ENCODE data around the gene BBS9. TPM values are rescaled to one million over a fixed set of nuclear protein-coding genes. Genes with fewer than 3 reads are reported as not detected.

Gene BBS9
- total and polyA plus RNA-seq, 2 donors from 2014 or later: 9.0 to 23.4 TPM

- Histone ChIP-seq H3K4me1 (ENCODE audit: control insufficient read depth in 2 of 3, insufficient read depth in 2 of 3, low read depth in 1 of 3, low read length in 3 of 3) (no peaks in the 10 kb centered on the region), H3K9ac (ENCODE audit: low read length in 3 of 3) (no peak overlapping the region), H3K9me3 (ENCODE audit: control insufficient read depth in 2 of 3, insufficient read depth in 1 of 3, low read length in 3 of 3) (peaks cover 0 to 12% (median 0%) of the 10 kb centered on the region in 3 donors), H3K36me3 (ENCODE audit: control insufficient read depth in 2 of 3, insufficient read depth in 3 of 3, low read length in 3 of 3) (no peaks in the 10 kb centered on the region), H3K4me3 (ENCODE audit: low read length in 3 of 3) (no peak overlapping the region), H3K27ac (ENCODE audit: low read depth in 2 of 2, low read length in 2 of 2) (no peak overlapping the region), H3K27me3 (ENCODE audit: control insufficient read depth, insufficient read depth, low read length) (no peaks in the 10 kb centered on the region)
- FAIRE-seq: no peak
- intact Hi-C loops (cut with DNase I): no loop called here
- DNase-seq: no peak
- TF ChIP-seq, protein P1, sequence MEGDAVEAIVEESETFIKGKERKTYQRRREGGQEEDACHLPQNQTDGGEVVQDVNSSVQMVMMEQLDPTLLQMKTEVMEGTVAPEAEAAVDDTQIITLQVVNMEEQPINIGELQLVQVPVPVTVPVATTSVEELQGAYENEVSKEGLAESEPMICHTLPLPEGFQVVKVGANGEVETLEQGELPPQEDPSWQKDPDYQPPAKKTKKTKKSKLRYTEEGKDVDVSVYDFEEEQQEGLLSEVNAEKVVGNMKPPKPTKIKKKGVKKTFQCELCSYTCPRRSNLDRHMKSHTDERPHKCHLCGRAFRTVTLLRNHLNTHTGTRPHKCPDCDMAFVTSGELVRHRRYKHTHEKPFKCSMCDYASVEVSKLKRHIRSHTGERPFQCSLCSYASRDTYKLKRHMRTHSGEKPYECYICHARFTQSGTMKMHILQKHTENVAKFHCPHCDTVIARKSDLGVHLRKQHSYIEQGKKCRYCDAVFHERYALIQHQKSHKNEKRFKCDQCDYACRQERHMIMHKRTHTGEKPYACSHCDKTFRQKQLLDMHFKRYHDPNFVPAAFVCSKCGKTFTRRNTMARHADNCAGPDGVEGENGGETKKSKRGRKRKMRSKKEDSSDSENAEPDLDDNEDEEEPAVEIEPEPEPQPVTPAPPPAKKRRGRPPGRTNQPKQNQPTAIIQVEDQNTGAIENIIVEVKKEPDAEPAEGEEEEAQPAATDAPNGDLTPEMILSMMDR (IDR thresholded peaks at IDR 0.05; ENCODE audit: borderline replicate concordance, extremely low read depth, insufficient read depth): no peak
Measured at GRCh38 chr7:33287738-33288137, 158.4 kb downstream of the BBS9 start.

DNA sequence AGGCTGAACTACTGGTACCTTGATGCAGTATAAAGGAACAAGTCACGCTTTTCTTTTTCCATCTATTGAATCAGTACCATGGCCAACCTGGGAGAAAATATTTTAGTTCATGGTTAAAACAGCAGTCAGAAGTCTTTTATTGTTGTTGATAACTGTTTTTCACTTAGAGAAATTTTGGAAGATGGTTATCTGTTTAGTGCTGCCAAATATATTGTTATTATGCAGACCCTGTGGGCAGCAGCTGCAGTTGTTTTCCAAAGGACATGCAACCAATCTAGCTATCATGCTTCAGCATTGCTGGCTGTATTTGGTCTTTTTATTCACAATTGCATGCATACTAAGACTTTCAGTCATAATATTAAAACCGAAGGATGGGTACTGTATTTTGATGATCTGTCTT, 169.5 kb downstream of the BBS9 start:
- Histone ChIP-seq H3K36me3 (ENCODE audit: control insufficient read depth in 2 of 3, insufficient read depth in 3 of 3, low read length in 3 of 3) (no peaks in the 10 kb centered on the region), H3K9me3 (ENCODE audit: control insufficient read depth in 2 of 3, insufficient read depth in 1 of 3, low read length in 3 of 3) (no peaks in the 10 kb centered on the region), H3K27me3 (ENCODE audit: control insufficient read depth, insufficient read depth, low read length) (no peaks in the 10 kb centered on the region), H3K27ac (ENCODE audit: low read depth in 2 of 2, low read length in 2 of 2) (no peak overlapping the region), H3K4me1 (ENCODE audit: control insufficient read depth in 2 of 3, insufficient read depth in 2 of 3, low read depth in 1 of 3, low read length in 3 of 3) (no peaks in the 10 kb centered on the region), H3K9ac (ENCODE audit: low read length in 3 of 3) (no peak overlapping the region), H3K4me3 (ENCODE audit: low read length in 3 of 3) (no peak overlapping the region)
- FAIRE-seq: no peak
- TF ChIP-seq, protein P1 (IDR thresholded peaks at IDR 0.05; ENCODE audit: borderline replicate concordance, extremely low read depth, insufficient read depth): no peak
- DNase-seq: no peak
- intact Hi-C loops (cut with DNase I): no loop called here

- Histone ChIP-seq H3K9ac (ENCODE audit: low read length in 3 of 3) (no peak overlapping the region), H3K4me3 (ENCODE audit: low read length in 3 of 3) (no peak overlapping the region), H3K27ac (ENCODE audit: low read depth in 2 of 2, low read length in 2 of 2) (no peak overlapping the region), H3K36me3 (ENCODE audit: control insufficient read depth in 2 of 3, insufficient read depth in 3 of 3, low read length in 3 of 3) (no peaks in the 10 kb centered on the region), H3K9me3 (ENCODE audit: control insufficient read depth in 2 of 3, insufficient read depth in 1 of 3, low read length in 3 of 3) (no peaks in the 10 kb centered on the region), H3K4me1 (ENCODE audit: control insufficient read depth in 2 of 3, insufficient read depth in 2 of 3, low read depth in 1 of 3, low read length in 3 of 3) (no peaks in the 10 kb centered on the region), H3K27me3 (ENCODE audit: control insufficient read depth, insufficient read depth, low read length) (no peaks in the 10 kb centered on the region)
- intact Hi-C loops (cut with DNase I): no loop called here
- FAIRE-seq: peak; percentile 79
- DNase-seq: no peak
- TF ChIP-seq, protein P1 (IDR thresholded peaks at IDR 0.05; ENCODE audit: borderline replicate concordance, extremely low read depth, insufficient read depth): no peak
Measured at GRCh38 chr7:33299425-33299824, 170.1 kb downstream of the BBS9 start.

DNA sequence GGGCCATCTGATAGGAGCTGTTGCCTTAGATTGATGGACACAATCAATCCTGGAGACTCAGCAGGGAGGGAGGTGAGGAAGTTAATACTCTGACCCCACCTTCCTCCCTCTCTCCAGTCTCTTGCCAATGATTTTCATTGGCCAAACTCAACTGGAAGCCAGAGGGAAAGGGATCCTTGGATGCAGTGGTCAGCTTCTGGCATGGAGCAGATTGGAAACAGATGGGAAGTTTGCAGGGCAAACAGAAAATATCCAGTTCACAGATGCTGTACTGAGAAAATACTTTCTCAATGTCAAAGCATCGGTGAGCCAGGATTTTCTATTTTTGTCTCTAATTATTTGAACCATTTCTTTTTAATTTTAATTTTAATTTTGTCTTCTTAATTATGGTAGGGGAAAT, 170.8 kb downstream of the BBS9 start:
- H3K9ac ChIP-seq (ENCODE audit: low read length in 3 of 3): no peak overlapping the region
- intact Hi-C loops (cut with DNase I): no loop called here
- DNase-seq (no peak), FAIRE-seq (no peak)
- H3K4me1 ChIP-seq (ENCODE audit: control insufficient read depth in 2 of 3, insufficient read depth in 2 of 3, low read depth in 1 of 3, low read length in 3 of 3): no peaks in the 10 kb centered on the region
- no peaks in the 10 kb centered on the region for H3K36me3 ChIP-seq (ENCODE audit: control insufficient read depth in 2 of 3, insufficient read depth in 3 of 3, low read length in 3 of 3)
- H3K27me3 ChIP-seq (ENCODE audit: control insufficient read depth, insufficient read depth, low read length): no peaks in the 10 kb centered on the region
- H3K4me3 ChIP-seq (ENCODE audit: low read length in 3 of 3): no peak overlapping the region
- no peaks in the 10 kb centered on the region for H3K9me3 ChIP-seq (ENCODE audit: control insufficient read depth in 2 of 3, insufficient read depth in 1 of 3, low read length in 3 of 3)
- H3K27ac ChIP-seq (ENCODE audit: low read depth in 2 of 2, low read length in 2 of 2): no peak overlapping the region
- TF ChIP-seq, protein P1 (IDR thresholded peaks at IDR 0.05; ENCODE audit: borderline replicate concordance, extremely low read depth, insufficient read depth): no peak

Data from kidney (tissue), 14 donors.